ENCODE data around the gene EEF1E1.

GRCh38 chr6:8060346-8060745, 42.0 kb downstream of the EEF1E1 start:
- no peak for TF ChIP-seq EZH2 (IDR thresholded peaks at IDR 0.05; ENCODE audit: insufficient read depth, poor library complexity, severe bottlenecking)
- no peak for TF ChIP-seq EZH2phosphoT487 (IDR thresholded peaks at IDR 0.05; ENCODE audit: insufficient read depth, low read depth)

Measured in GM23248 (cell line).